Neural progenitor cell (in vitro differentiated cells): Measurements from ENCODE around the gene PPIA.

ENCODE experiments used
- EZH2 ChIP-seq: fragments of 200-600 bp; sonication (generic); IDR thresholded peaks from 2 replicates; pipeline ENCODE4 v1.6.1; 2017; ENCODE audit warnings: antibody characterized with exemption, mild to moderate bottlenecking, moderate library complexity
- TF ChIP-seq, protein P1 (sequence below): fragments of 200-600 bp; sonication (generic); IDR thresholded peaks from 2 replicates; pipeline ENCODE4 v1.5.1; 2017; ENCODE audit warnings: antibody characterized with exemption, mild to moderate bottlenecking

DNA sequence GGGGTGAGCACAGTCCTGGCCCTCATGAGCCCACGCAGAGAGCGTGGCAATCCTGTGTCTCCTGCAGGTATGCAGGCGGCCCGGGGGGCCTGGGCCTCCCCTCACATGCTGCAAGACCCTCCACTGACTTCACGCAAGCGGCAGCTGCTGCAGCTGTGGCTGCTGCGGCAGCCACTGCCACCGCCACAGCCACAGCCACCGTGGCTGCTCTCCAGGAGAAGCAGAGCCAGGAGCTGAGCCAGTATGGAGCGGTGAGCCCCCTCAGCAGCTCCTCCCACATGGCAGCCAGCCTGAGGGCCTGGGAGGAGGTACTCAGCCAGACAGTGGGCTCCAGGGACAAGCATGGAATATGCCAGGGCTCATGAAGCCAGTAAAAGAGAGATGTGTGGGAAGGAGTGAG lies 39.2 kb upstream of the PPIA start:
- TF ChIP-seq, protein P1, sequence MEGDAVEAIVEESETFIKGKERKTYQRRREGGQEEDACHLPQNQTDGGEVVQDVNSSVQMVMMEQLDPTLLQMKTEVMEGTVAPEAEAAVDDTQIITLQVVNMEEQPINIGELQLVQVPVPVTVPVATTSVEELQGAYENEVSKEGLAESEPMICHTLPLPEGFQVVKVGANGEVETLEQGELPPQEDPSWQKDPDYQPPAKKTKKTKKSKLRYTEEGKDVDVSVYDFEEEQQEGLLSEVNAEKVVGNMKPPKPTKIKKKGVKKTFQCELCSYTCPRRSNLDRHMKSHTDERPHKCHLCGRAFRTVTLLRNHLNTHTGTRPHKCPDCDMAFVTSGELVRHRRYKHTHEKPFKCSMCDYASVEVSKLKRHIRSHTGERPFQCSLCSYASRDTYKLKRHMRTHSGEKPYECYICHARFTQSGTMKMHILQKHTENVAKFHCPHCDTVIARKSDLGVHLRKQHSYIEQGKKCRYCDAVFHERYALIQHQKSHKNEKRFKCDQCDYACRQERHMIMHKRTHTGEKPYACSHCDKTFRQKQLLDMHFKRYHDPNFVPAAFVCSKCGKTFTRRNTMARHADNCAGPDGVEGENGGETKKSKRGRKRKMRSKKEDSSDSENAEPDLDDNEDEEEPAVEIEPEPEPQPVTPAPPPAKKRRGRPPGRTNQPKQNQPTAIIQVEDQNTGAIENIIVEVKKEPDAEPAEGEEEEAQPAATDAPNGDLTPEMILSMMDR: no peak
- TF ChIP-seq EZH2: no peak
